NCI-H1436 (cell line): ENCODE data around the gene CRYBB2.
"Not testable (repeated sequence)": the region's sequence is repeated elsewhere in the genome, so short reads cannot be mapped to it uniquely, and the experiment has no call there.

ENCODE experiments used
- DNase-seq: peaks from one replicate; lab custom pipeline; 2025; lab: John Stamatoyannopoulos, UW

Gene CRYBB2

GRCh38 chr22:25233706-25234105 is 14.3 kb downstream of the CRYBB2 start:
- DNase-seq: not testable (repeated sequence)

- peak; percentile 85 for DNase-seq
Observed at GRCh38 chr22:25235547-25236290, 16.3 kb downstream of the CRYBB2 start.

DNA sequence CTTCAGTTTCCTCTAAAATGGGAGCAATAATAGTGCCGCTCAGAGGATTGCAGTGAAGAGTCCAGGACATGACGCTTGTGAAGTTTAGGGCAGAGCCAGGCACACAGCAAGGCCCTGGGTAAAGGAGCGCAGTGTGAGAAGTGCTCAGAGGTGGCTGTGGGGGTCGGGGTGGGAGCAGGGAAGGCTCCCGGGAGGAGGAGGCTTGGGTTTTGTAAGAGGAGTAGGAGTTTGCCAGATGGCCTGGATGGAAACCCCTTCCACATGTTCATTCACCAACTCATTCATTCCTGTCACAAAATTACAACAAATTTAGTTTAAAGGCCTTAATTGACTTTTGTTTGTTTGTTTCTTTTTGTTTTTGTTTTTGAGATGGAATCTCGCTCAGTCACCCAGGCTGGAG is 17.0 kb downstream of the CRYBB2 start:
- DNase-seq: no peak

DNA sequence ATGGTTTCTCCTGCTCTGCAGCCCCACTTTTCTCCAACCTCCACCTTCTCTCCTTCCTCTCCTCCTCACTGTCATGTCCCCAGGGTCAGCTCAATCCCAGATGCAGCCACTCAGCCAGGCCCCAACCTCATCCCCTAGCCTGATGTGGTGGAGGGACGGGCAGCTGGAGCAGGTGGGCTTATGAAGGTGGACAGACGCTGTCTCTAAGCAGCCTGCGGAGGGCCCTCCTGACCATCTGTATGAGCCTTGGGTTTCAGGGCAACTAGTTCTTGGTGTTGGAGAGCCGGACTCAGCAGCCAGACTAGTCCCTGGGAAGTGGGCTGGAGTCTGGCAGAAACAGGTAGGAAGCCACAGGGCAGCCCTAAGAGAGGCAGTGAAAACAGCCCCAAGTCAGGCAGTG is 18.1 kb downstream of the CRYBB2 start:
- no peak for DNase-seq

GRCh38 chr22:25238058-25238457 is 18.6 kb downstream of the CRYBB2 start:
- DNase-seq: not testable (repeated sequence)

GRCh38 chr22:25255169-25255568 is 35.7 kb downstream of the CRYBB2 start:
- DNase-seq: not testable (repeated sequence)

GRCh38 chr22:25267567-25267966 is 48.1 kb downstream of the CRYBB2 start:
- not testable (repeated sequence) for DNase-seq

- not testable (repeated sequence) for DNase-seq
Observed at GRCh38 chr22:25268902-25269301, 49.5 kb downstream of the CRYBB2 start.

DNA sequence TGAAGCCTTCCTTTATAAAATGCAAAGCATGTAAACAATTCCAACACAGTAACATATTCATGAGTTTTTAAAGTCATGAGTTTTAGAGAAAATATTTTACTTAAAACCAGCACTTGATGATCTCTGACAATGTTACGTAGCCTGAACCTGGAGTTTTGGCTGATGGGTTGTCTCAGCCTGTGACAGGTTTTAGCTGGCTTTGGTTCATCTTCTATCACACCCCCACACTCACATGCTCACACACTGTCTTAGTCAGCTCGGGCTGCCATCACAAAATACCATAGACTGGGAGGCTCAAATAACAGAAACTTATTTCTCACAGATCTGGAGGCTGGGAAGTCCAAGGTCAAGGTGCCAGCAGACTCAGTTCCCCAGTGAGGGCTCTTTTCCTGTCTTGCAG is 50.6 kb downstream of the CRYBB2 start:
- not testable (repeated sequence) for DNase-seq

DNA sequence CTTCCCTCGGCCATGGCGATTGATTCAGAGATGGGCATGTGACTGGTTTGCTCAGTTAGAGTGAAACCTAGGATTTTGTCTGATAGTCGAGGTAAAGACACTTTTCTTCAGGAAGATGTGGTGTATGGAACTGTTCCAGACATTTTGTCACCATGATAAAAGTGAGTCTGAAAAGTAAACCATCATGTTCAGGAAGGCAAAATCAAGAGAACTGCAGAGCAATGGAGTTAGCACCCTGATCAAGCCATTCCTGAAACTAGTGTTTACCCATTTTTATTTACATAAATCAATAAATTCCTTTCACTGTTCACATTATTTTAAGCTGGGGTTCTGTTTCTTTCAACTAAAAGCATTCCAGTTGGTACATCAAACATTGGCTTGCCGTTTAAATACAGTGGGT is 53.8 kb downstream of the CRYBB2 start:
- not testable (repeated sequence) for DNase-seq

DNA sequence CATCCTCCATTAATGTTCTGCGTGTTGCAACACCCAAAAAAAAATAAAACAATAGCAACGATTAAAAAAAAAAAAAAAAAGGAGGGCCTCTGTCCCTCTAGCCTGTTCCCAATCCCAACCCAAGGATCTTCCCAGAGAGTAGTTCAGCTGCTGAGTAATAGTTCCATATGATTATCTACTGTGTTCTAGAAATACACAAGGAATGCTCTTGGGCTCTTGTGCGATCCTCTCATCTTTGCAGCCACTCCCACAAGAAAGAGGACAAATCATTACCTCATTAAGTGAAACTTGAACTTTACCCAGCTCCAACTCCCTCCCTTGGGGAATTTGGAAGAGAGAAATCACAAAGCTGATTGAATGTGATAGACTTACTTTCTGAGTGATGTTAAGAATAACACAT is 54.5 kb downstream of the CRYBB2 start:
- DNase-seq: not testable (repeated sequence)

DNA sequence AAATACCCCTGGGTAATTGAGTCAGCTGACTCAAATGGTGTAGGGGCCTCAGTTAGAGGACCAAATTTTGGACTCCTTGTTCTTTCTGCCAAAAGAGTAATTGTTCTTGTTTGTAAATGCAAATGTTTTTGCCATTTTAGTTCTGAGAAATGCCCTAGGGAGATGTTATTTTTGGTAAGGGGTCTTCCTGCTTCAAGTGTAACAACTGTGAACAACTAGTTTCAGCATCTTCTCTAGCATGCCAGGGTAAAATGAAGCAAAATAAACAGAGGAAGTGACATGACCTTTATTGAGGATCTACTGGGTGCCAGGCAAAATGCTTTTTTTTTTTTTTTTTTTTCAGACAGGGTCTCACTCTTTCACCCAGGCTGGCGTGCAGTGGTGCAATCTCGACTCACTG is 60.7 kb downstream of the CRYBB2 start:
- not testable (repeated sequence) for DNase-seq
